Peyer's patch (tissue), 4 donors: Measurements from ENCODE around the gene GPC2. TPM values are rescaled to one million over a fixed set of nuclear protein-coding genes. Genes with fewer than 3 reads are reported as not detected.
"Not testable (repeated sequence)": the region's sequence is repeated elsewhere in the genome, so short reads cannot be mapped to it uniquely, and the experiment has no call there.

ENCODE experiments used
- DNase-seq, 3 donors: peaks; one replicate each; pipeline ENCODE4 v3.0.0-alpha.2; 2017 to 2019
- H3K27ac ChIP-seq, 4 donors: fragments of 200-600 bp; sonication (generic); one replicate each; pipeline ENCODE4 v1.5.1; 2016 to 2019
- H3K27me3 ChIP-seq, 2 donors: fragments of 200-600 bp; sonication (generic); one replicate each; pipeline ENCODE4 v1.5.1; 2019
- H3K36me3 ChIP-seq, 3 donors: fragments of 200-600 bp; sonication (generic); one replicate each; pipeline ENCODE4 v1.5.1; 2016 to 2019
- H3K4me1 ChIP-seq, 4 donors: fragments of 200-600 bp; sonication (generic); one replicate each; pipeline ENCODE4 v1.5.1; 2016 to 2019
- H3K4me3 ChIP-seq, 4 donors: fragments of 200-600 bp; sonication (generic); 1 replicate in 3 of 4; 2 replicates in 1 of 4; pipeline ENCODE4 v1.5.1; 2016 to 2019; ENCODE audit warnings: mild to moderate bottlenecking in 1 of 4
- H3K9me3 ChIP-seq, 4 donors: fragments of 200-600 bp; sonication (generic); one replicate each; pipeline ENCODE4 v1.5.1; 2016 to 2019; ENCODE audit warnings: mild to moderate bottlenecking in 1 of 4
- POLR2A ChIP-seq, 2 donors: fragments of 450-650 bp; IDR thresholded peaks; one replicate each; pipeline ENCODE4 v1.5.1; 2017; ENCODE audit warnings: antibody characterized with exemption in 2 of 2, mild to moderate bottlenecking in 2 of 2, moderate library complexity in 2 of 2
- total RNA-seq, 4 donors: library from RNA; depleted of rRNA; stranded (reverse); fragments of >200 nt; gene quantifications; one replicate each; pipeline ENCODE4 v1.1.0, GENCODE V29; 2016
- TF ChIP-seq, protein P1 (sequence below), 6 experiments: fragments of 450-650 bp in 4 of 6; fragments of 200-600 bp in 2 of 6; sonication (generic) in 1 of 6; IDR thresholded peaks; one replicate each; pipeline ENCODE4 v1.5.1; 2017 to 2019; ENCODE audit warnings: antibody characterized with exemption in 6 of 6, mild to moderate bottlenecking in 3 of 6, moderate library complexity in 1 of 6

The GPC2 gene, protein sequence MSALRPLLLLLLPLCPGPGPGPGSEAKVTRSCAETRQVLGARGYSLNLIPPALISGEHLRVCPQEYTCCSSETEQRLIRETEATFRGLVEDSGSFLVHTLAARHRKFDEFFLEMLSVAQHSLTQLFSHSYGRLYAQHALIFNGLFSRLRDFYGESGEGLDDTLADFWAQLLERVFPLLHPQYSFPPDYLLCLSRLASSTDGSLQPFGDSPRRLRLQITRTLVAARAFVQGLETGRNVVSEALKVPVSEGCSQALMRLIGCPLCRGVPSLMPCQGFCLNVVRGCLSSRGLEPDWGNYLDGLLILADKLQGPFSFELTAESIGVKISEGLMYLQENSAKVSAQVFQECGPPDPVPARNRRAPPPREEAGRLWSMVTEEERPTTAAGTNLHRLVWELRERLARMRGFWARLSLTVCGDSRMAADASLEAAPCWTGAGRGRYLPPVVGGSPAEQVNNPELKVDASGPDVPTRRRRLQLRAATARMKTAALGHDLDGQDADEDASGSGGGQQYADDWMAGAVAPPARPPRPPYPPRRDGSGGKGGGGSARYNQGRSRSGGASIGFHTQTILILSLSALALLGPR
- 10 to 100 TPM in 1 of 4 donors, 1 to 10 TPM in 2, not detected in 1; 3.8 to 16.5 (median 6.7) TPM for total RNA-seq

DNA sequence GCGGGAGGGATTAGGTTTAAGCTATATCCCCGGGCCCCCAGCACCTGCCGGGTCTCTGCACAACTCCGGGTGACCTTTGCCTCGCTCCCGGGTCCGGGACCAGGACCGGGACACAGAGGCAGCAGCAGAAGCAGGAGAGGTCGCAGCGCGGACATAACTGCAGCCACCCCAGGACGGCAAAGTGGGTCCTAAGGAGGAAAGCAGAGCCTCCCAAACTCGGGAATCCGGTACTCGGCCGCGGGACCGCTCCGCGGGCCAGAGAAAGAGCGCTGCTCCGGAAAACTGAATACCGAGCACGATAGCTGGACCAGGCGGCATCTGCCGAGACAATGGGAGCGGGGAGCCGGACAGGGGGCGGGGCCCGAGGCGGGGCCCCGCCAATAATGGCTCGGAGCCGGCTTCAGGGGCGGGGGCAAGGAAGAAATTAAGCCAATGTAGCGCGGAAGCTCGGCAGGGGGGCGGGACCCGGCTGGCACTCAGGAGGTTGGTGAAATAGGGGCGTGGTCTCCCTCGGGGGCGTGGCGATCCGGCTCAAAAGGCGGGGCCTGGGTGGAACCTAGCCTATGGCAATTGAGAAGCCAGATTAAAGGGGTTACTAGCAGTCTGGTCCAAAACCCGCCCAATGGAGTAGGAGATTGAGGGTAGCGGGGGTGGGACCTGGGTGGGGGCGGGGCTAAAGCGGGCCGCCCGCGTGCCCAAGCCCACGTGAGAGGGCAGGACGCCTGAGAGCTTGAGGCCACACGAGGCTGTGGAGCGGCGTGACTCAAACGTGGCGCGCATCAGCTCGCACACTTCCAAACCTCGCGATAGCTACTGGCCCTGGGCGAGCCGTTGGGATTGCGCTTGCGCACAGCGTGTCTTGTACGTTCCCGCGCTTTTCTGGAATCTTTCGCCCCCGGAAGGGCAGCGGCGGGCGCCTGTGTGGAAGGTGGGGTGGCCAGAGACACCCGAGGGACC lies at the start of gene GPC2, which contains the start of gene STAG3:
Gene GPC2 (minus strand): TSS at position 337 of the 957 bp plus-strand sequence. CDS start 182 bp downstream, at position 155.
Gene STAG3 (plus strand): TSS at position 874 of the 957 bp plus-strand sequence. CDS start 2,639 bp downstream, outside the sequence.
- DNase-seq = peak; percentile 95 to 98 (median 96)
- Histone ChIP-seq H3K27me3 (no peaks in the 10 kb centered on the region), H3K4me1 (peaks cover 0 to 14% (median 8%) of the 10 kb centered on the region in 4 donors), H3K4me3 (peak within 1 kb of the TSS; percentile 35 to 56 (median 51)), H3K9me3 (no peaks in the 10 kb centered on the region), H3K27ac (peak within 1 kb of the TSS in 2 of 4 donors; percentile 6 to 65), H3K36me3 (no peaks in the 10 kb centered on the region)
- TF ChIP-seq POLR2A (IDR thresholded peaks at IDR 0.05) = no peak
- TF ChIP-seq, protein P1, sequence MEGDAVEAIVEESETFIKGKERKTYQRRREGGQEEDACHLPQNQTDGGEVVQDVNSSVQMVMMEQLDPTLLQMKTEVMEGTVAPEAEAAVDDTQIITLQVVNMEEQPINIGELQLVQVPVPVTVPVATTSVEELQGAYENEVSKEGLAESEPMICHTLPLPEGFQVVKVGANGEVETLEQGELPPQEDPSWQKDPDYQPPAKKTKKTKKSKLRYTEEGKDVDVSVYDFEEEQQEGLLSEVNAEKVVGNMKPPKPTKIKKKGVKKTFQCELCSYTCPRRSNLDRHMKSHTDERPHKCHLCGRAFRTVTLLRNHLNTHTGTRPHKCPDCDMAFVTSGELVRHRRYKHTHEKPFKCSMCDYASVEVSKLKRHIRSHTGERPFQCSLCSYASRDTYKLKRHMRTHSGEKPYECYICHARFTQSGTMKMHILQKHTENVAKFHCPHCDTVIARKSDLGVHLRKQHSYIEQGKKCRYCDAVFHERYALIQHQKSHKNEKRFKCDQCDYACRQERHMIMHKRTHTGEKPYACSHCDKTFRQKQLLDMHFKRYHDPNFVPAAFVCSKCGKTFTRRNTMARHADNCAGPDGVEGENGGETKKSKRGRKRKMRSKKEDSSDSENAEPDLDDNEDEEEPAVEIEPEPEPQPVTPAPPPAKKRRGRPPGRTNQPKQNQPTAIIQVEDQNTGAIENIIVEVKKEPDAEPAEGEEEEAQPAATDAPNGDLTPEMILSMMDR (IDR thresholded peaks at IDR 0.05) = no peak

DNA sequence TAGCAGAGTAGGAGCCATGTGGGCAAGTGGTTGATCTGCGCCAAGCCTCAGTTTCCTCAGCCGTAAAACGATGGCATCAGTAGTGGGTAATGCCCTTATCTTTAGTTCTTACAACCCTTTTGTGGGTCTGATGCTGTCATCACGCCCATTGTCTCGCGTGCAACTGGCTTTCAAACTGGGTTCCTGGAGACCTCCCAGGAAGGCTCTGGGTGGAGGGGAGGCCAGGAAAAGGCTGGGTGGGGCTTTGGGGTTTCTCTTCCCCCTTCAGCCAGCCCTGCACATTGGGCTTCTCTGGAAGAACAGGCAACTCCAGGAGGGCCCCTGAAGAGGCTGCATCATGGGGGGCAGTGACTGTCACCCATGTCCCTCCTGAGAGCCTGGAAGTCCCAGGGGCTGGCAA lies 47.7 kb upstream of the GPC2 start:
- H3K4me1 ChIP-seq = peaks cover 0 to 12% (median 3%) of the 10 kb centered on the region in 4 donors
- H3K27me3 ChIP-seq, DNase-seq, H3K27ac ChIP-seq, H3K4me3 ChIP-seq, H3K9me3 ChIP-seq: not testable (repeated sequence)
- H3K36me3 ChIP-seq = peaks cover 0 to 15% (median 0%) of the 10 kb centered on the region in 3 donors

DNA sequence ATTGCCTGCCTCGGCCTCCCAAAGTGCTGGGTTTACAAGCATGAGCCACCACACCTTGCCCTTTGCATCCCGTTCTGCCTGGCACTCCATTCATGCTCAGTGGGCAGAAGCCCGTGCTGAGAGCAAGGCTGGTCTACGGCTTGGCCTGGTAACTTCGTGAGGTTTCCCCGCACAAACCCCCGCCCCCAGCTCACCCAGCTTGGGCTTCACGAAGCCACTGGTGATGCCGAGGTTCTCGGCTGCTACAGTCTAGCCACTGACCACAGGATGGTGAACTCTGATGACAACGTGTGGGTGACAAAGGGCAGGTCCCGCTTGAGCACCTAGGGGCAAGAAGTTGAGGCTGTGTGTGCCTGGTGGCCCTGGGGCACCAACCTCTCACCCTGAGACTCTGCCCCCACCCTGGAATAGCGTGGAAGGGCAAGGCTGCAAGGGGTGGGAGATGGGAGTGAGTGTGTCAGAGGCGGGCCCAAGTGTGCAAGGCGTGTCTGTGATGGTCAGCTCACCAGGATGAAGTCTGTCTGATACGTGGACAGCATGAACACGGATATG lies 46.3 kb upstream of the GPC2 start:
- not testable (repeated sequence) for H3K27me3 ChIP-seq, H3K4me3 ChIP-seq, DNase-seq, H3K9me3 ChIP-seq
- peaks cover 0 to 15% (median 0%) of the 10 kb centered on the region in 3 donors for H3K36me3 ChIP-seq
- peak overlapping the region in 1 of 4 donors; percentile 95 for H3K27ac ChIP-seq
- H3K4me1 ChIP-seq = peaks cover 0 to 12% (median 3%) of the 10 kb centered on the region in 4 donors

DNA sequence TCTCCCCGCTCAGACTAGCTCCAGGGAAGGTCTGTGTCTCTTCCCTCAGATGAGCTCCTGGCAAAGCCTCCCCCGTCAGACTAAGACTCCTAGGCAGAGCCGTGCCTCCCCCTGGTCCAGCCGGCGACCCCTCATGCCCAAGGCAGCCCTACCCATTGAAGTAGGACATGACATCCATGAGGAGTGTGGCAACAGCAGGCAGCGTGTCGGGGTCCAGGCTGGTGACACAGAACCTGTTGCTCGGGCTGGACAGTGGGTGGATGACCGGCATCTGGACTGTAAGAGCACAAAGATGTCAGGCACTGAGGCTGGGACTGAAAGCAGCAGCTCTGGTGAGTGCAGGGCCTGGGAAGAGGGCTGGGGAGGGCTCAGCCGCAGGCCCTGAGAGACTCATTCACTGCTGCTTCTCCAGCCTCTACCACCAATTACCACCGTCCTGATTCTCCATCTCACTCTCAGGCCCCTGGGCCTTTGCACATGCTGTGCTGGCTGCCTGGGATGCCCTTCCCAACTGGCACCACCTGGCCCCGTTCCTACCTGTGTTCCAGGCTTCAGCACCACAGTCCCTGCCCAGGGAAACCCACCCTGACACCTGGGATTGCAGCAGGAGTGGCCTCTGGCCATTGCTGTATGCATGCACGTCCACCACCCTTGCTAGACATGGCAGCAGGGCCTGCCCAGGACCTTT lies 45.4 kb upstream of the GPC2 start:
- H3K27me3 ChIP-seq = no peaks in the 10 kb centered on the region
- no peaks in the 10 kb centered on the region for H3K9me3 ChIP-seq
- no peak for TF ChIP-seq POLR2A (IDR thresholded peaks at IDR 0.05)
- TF ChIP-seq, protein P1 (IDR thresholded peaks at IDR 0.05) = no peak
- H3K4me1 ChIP-seq = peaks cover 0 to 12% (median 3%) of the 10 kb centered on the region in 4 donors
- peaks cover 0 to 15% (median 0%) of the 10 kb centered on the region in 3 donors for H3K36me3 ChIP-seq
- H3K27ac ChIP-seq = peak overlapping the region in 3 of 4 donors; percentile 86 to 97 (median 95)
- H3K4me3 ChIP-seq = peak overlapping the region in 1 of 4 donors; percentile 57
- DNase-seq = no peak

DNA sequence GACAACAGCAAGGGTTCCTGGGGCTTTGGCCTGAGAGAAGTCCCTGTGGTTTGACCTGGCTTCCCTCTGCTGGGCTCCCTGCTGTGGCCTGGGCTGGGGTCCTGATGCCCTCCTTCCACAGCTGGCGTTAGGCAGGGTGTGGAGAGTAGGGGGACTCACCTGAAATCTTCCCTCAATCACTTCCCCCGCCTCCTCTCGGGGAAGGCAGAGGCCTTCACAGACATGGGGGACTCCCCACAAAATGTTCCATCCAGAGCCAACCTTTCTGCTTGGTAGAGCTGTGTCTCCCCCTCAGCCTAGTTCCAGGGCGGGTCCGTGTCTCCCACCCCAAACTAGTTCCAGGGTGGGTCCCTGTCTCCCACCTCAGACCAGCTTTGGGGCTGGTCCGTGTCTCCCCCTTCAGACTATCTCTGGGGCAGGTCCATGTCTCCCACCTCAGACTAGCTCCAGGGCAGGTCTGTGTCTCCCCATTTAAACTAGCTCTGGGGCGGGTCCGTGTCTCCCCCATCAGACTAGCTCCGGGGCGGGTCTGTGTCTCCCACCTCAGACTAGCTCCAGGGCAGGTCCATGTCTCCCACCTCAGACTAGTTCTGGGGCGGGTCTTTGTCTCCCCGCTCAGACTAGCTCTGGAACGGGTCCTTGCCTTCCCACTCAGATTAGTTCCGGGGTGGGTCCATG lies 44.7 kb upstream of the GPC2 start:
- peak overlapping the region; percentile 81 to 97 (median 90) for H3K27ac ChIP-seq

More for the DNA sequence above, 44.7 kb upstream of the GPC2 start:
- Histone ChIP-seq H3K4me3 (peak overlapping the region in 2 of 4 donors; percentile 32 to 57), H3K9me3 (no peaks in the 10 kb centered on the region), H3K4me1 (peaks cover 0 to 12% (median 3%) of the 10 kb centered on the region in 4 donors), H3K36me3 (peaks cover 0 to 15% (median 0%) of the 10 kb centered on the region in 3 donors), H3K27me3 (no peaks in the 10 kb centered on the region)
- no peak for DNase-seq
- TF ChIP-seq, protein P1 (IDR thresholded peaks at IDR 0.05) = no peak
- TF ChIP-seq POLR2A (IDR thresholded peaks at IDR 0.05) = no peak
